ENCODE results near the gene TM9SF3. TPM values are rescaled to one million over a fixed set of nuclear protein-coding genes. Genes with fewer than 3 reads are reported as not detected.

The TM9SF3 gene
- total and polyA plus RNA-seq, 2 donors (not counting 1 experiment from before 2014, with no cell fraction given): 6.9 to 63.4 TPM

DNA sequence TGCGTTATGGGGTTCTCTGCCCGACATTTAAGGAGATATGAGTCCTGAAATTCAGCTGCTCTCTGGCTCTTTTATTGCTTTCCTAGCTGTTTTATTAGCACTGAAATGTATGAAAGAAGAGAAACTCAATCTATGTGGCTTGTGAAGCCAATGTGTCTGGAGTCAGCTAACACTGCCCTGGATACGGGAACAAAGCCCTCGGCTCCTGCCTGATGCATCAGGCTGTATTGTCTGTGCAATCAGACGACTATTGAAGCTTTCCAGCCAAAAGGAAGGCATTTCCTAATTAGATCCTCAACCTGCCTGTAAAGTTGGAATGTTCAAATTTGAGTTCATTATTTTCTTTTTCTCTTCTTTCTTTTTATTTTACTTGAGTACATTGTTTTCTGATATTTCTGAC, 22.0 kb upstream of the TM9SF3 start:
- ChIA-PET CTCF (no interaction called here), POLR2A (no interaction called here)
- intact Hi-C loops (cut with micrococcal nuclease): no loop called here
- Histone ChIP-seq H3K79me2 (ENCODE audit: control insufficient read depth, insufficient read depth, low read length) (peaks cover 28% of the 10 kb centered on the region), H3K9ac (ENCODE audit: low read length) (no peak overlapping the region), H3K4me2 (replicated peaks; ENCODE audit: low read depth, low read length, poor library complexity, severe bottlenecking) (no peak overlapping the region), H3K9me3 (ENCODE audit: control extremely low read depth in 1 of 3, control insufficient read depth in 2 of 3, insufficient read depth in 1 of 3, low read length in 2 of 3) (no peaks in the 10 kb centered on the region), H3K27me3 (replicated peaks in 1 of 4; ENCODE audit: control extremely low read depth in 1 of 4, control insufficient read depth in 3 of 4, insufficient read depth in 4 of 4, low read length in 3 of 4) (no peaks in the 10 kb centered on the region), H4K20me1 (ENCODE audit: control insufficient read depth, insufficient read depth, low read length, poor library complexity, severe bottlenecking) (peaks cover 75% of the 10 kb centered on the region), H3K36me3 (replicated peaks in 1 of 2; ENCODE audit: control extremely low read depth in 1 of 2, control insufficient read depth in 1 of 2, extremely low read depth in 1 of 2, insufficient read depth in 2 of 2, low read length in 1 of 2) (peaks cover 8 to 92% of the 10 kb centered on the region in 2 experiments), H3K4me3 (ENCODE audit: control extremely low read depth in 1 of 5, extremely low read depth in 1 of 5, insufficient read depth in 1 of 5, low read depth in 2 of 5, low read length in 4 of 5) (no peak overlapping the region), H2AFZ (ENCODE audit: insufficient read depth, low read depth, low read length, poor library complexity, severe bottlenecking) (no peak overlapping the region), H3K4me1 (ENCODE audit: control insufficient read depth in 2 of 2, insufficient read depth in 2 of 2, low read length in 2 of 2) (no peaks in the 10 kb centered on the region), H3K27ac (ENCODE audit: low read length in 2 of 2) (no peak overlapping the region)
- no peak overlapping the region for H3K27ac Mint-ChIP-seq
- H3K4me3 Mint-ChIP-seq: no peak overlapping the region
- DNase-seq: no peak
- no peaks in the 10 kb centered on the region for H3K4me1 Mint-ChIP-seq
- H3K9me3 Mint-ChIP-seq (ENCODE audit: insufficient read depth): no peaks in the 10 kb centered on the region
- no peak for ATAC-seq (ENCODE audit: low read depth)
- 100% methylated on average over 3 of the region's 5 CpGs for WGBS (ENCODE audit: insufficient coverage)
- no peak for TF ChIP-seq EZH2 (IDR thresholded peaks at IDR 0.05; ENCODE audit: borderline replicate concordance, insufficient read depth, low read depth, low read length, poor library complexity, severe bottlenecking)
- TF ChIP-seq, protein P1, sequence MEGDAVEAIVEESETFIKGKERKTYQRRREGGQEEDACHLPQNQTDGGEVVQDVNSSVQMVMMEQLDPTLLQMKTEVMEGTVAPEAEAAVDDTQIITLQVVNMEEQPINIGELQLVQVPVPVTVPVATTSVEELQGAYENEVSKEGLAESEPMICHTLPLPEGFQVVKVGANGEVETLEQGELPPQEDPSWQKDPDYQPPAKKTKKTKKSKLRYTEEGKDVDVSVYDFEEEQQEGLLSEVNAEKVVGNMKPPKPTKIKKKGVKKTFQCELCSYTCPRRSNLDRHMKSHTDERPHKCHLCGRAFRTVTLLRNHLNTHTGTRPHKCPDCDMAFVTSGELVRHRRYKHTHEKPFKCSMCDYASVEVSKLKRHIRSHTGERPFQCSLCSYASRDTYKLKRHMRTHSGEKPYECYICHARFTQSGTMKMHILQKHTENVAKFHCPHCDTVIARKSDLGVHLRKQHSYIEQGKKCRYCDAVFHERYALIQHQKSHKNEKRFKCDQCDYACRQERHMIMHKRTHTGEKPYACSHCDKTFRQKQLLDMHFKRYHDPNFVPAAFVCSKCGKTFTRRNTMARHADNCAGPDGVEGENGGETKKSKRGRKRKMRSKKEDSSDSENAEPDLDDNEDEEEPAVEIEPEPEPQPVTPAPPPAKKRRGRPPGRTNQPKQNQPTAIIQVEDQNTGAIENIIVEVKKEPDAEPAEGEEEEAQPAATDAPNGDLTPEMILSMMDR (IDR thresholded peaks at IDR 0.05): no peak
- no peaks in the 10 kb centered on the region for H3K27me3 Mint-ChIP-seq

DNA sequence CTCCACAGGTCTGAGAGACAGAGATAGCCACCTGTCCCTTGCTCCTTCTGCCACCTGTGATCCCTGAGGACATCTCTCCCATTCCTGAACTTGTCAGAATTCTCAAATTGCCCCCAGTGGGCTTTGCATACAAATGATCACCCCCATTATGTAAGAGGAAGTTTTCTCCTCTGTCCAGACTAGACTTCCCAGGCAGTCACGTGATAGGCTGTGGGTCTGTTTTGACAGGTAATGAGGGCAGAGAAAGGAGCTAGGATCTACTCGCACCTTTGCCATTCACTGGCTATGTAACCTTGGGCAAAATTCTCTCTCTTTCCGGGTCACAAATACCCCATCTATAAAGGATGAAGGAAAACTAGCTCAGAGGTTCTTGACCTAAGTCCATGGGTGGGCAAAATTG, 21.4 kb upstream of the TM9SF3 start:
- Histone ChIP-seq H3K36me3 (replicated peaks in 1 of 2; ENCODE audit: control extremely low read depth in 1 of 2, control insufficient read depth in 1 of 2, extremely low read depth in 1 of 2, insufficient read depth in 2 of 2, low read length in 1 of 2) (peaks cover 5 to 91% of the 10 kb centered on the region in 2 experiments), H3K4me3 (ENCODE audit: control extremely low read depth in 1 of 5, extremely low read depth in 1 of 5, insufficient read depth in 1 of 5, low read depth in 2 of 5, low read length in 4 of 5) (no peak overlapping the region), H3K79me2 (ENCODE audit: control insufficient read depth, insufficient read depth, low read length) (peaks cover 26% of the 10 kb centered on the region), H4K20me1 (ENCODE audit: control insufficient read depth, insufficient read depth, low read length, poor library complexity, severe bottlenecking) (peaks cover 69% of the 10 kb centered on the region), H3K9ac (ENCODE audit: low read length) (no peak overlapping the region), H2AFZ (ENCODE audit: insufficient read depth, low read depth, low read length, poor library complexity, severe bottlenecking) (no peak overlapping the region), H3K4me2 (replicated peaks; ENCODE audit: low read depth, low read length, poor library complexity, severe bottlenecking) (no peak overlapping the region), H3K27me3 (replicated peaks in 1 of 4; ENCODE audit: control extremely low read depth in 1 of 4, control insufficient read depth in 3 of 4, insufficient read depth in 4 of 4, low read length in 3 of 4) (no peaks in the 10 kb centered on the region), H3K4me1 (ENCODE audit: control insufficient read depth in 2 of 2, insufficient read depth in 2 of 2, low read length in 2 of 2) (no peaks in the 10 kb centered on the region), H3K9me3 (ENCODE audit: control extremely low read depth in 1 of 3, control insufficient read depth in 2 of 3, insufficient read depth in 1 of 3, low read length in 2 of 3) (no peaks in the 10 kb centered on the region), H3K27ac (ENCODE audit: low read length in 2 of 2) (peak overlapping the region in 1 of 2 donors; percentile 21)
- Mint-ChIP-seq H3K27ac (peak overlapping the region; percentile 21), H3K4me1 (no peaks in the 10 kb centered on the region), H3K4me3 (no peak overlapping the region), H3K27me3 (no peaks in the 10 kb centered on the region), H3K9me3 (ENCODE audit: insufficient read depth) (no peaks in the 10 kb centered on the region)
- no peak for ATAC-seq (ENCODE audit: low read depth)
- TF ChIP-seq, protein P1 (IDR thresholded peaks at IDR 0.05): no peak
- TF ChIP-seq EZH2 (IDR thresholded peaks at IDR 0.05; ENCODE audit: borderline replicate concordance, insufficient read depth, low read depth, low read length, poor library complexity, severe bottlenecking): no peak
- no CpG with 5 or more reads among the region's 3 CpGs for WGBS (ENCODE audit: insufficient coverage)
- ChIA-PET POLR2A (no interaction called here), CTCF (no interaction called here)
- intact Hi-C loops (cut with micrococcal nuclease): no loop called here
- no peak for DNase-seq
